Stimulated activated CD8-positive, alpha-beta memory T cell treated with anti-CD3 and anti-CD28 coated beads, Interleukin-15, amount 100 ng/mL, for 4 hours (primary cell): Measurements from ENCODE around the gene CEP41.
"Not testable (repeated sequence)": the region's sequence is repeated elsewhere in the genome, so short reads cannot be mapped to it uniquely, and the experiment has no call there.

Source experiments
- DNase-seq, 2 donors: peaks; one replicate each; pipeline ENCODE4 v3.0.0-alpha.2; 2020; ENCODE audit warnings: low read depth in 2 of 2

Gene CEP41

DNA sequence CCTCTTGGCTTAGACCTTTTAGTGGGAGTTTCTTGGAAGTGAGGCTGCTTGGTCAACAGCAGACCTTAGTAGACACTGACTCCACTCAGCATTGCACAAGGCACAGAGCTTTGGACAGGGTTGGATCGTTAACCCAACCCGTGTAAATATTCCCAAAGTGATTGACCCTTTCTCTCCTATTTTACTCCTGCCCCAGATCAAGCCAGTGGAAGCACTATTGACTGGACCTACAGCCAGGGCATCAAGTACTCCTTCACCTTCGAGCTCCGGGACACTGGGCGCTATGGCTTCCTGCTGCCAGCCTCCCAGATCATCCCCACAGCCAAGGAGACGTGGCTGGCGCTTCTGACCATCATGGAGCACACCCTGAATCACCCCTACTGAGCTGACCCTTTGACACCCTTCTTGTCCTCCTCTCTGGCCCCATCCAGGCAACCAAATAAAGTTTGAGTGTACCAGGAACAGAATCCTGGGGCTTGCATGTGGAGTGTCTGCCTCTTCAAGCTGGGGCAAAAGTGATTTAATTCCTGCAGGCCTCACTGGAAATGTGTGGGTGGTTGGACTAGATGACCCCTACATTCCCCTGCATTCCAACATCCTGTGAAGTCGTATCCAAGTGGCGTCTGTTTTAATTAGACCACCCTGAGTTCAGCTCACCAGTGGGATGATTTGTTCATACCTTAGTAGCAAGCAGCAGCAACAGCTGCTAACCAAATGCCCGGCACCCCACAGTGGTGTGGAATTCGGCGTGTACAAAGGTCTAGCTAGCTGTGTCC is 53.0 kb downstream of the CEP41 start:
- DNase-seq, result no peak

DNA sequence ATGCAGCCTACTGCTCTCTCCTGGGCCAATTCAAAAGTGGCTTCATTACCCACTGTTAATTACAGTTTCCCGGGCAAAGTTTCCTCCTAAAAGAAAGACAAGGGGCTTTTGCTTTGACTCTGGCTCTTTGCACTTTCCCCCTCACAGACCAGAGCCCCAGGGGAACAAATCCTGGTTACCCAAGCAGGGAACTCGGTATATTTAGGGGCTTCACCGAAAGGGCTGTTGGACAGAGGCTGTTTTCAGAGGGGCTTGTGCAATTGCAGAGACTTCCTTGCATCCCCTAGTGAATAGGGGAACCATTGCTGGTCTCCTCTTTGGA is 53.5 kb downstream of the CEP41 start:
- no peak for DNase-seq

- no peak for DNase-seq
These were observed 53.9 kb downstream of the CEP41 start for GRCh38 chr7:130386876-130387275.

GRCh38 chr7:130385600-130386066 is 55.2 kb downstream of the CEP41 start:
- no peak for DNase-seq

- no peak for DNase-seq
These were observed 55.8 kb downstream of the CEP41 start for GRCh38 chr7:130384841-130385599.

GRCh38 chr7:130384371-130384801 is 56.4 kb downstream of the CEP41 start:
- DNase-seq, result no peak

GRCh38 chr7:130383187-130383980 is 57.4 kb downstream of the CEP41 start:
- DNase-seq, result no peak

DNA sequence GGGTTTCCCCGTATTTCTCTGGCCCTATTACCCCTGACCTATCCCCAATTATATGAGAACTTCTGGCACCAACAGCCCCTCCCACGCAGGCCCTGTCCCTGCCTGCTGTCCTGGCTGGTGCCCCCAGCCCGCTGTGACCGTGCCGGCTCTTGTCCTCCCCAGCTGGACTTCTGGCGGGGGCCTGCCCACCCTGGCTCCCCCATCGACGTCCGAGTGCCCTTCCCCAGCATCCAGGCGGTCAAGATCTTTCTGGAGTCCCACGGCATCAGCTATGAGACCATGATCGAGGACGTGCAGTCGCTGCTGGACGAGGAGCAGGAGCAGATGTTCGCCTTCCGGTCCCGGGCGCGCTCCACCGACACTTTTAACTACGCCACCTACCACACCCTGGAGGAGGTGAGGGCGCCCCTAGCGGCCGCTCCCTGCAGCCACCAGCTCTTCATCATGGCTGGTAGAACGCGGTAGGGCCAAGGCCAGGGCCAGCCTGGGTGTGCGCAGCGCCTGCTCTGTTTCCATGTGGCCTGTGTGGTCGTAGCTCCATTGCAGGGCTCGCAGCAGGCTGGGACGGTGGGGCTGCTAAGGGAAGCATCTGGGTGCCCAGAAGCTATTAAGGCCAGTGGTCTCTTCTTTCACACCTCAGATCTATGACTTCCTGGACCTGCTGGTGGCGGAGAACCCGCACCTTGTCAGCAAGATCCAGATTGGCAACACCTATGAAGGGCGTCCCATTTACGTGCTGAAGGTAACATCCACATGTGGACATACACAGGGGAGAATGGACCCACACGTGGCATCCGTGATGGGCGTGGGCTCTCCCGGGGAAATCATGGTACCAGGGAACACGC is 59.1 kb downstream of the CEP41 start:
- no peak for DNase-seq

DNA sequence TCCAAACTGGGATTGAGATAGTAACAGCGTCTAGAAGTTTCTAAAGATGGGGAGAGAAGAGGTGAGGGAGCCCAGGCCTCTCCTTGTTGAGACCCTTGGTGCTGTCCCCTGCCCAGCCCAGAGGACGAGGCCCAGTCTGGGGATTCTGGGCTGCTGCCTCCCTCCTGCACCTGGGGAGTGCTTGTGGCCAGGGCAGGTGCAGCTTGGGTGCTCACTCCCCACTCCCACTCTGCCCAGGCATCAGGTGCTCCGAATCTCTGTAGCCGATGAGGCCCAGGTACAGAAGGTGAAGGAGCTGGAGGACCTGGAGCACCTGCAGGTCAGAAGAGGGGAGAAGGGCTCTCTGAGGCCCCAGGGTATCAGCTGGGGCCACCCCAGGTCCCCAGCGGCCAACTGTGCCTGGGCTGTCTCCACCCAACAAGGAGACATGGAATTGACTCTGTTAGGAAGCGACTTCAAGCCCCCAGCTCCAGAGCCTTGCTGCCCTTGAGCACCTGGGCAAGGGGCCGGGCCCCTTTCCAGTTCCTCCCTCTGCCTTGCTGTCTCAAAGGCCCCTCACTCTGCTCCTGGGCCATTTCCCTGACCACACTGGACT is 59.9 kb downstream of the CEP41 start:
- no peak for DNase-seq

- no peak for DNase-seq
These were observed 60.6 kb downstream of the CEP41 start, which contains the start of gene CPA1 for GRCh38 chr7:130379921-130380860. CPA1 (plus strand) TSS chr7:130380494; CDS start chr7:130380521, 27 bp downstream.

DNA sequence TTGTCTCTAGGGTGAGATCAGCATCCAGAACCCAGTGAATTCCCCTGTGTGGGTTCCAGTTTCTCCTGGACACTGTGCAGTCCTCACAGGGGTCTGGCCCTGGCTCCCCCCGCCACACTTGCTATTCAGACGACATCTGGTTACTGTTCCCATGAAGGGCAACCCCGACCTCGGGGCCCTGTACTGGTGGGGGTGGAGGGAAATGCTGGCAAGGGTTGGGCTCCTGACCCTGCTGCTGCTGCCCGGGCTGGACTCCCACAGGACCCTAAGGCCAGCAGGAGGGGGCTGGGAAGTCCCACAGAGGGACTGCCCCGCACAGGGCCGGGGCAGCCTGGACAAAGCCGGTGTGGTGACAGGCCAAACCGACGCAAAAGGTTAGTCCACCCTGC is 61.3 kb downstream of the CEP41 start:
- DNase-seq, result no peak

DNA sequence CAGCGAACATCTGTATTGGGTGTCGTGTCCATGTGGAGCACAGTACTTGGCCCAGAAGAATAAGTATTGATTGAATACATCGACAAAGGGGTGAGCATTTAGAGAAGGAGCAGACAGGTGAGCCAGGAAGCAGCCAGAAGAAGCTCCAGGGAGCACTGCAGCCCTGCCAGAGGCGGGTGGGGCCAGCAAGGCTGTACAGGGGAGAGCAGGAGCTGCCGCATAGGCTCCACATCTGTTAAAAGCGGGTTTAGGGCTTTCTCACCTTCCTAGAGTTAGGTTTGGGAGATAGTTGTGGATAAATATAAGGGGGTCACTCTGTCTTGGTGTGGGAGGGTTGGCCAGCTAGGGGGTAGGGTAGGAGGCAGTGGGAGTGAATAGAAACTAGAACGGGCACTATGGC is 61.8 kb downstream of the CEP41 start:
- no peak for DNase-seq

DNA sequence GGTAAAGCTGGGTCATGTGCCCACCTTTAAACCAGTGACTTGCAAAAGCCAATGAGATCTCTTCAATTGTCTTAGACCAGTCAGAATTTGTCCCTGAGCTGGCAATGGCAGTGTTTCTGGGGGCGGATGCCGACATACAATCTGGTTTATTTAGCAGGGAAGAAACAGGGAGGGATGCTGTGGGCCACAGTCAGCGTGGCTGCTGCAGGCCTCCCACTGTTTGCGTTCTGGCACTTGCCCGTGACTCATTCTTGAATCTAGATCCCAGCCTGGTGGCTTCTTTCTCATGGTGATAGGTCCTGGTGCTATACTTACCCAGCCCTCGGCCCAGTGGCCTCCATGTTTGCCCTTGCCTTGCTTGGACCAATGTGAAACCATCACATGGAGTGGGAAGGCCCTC is 63.6 kb downstream of the CEP41 start:
- DNase-seq, result no peak

- not testable (repeated sequence) for DNase-seq
These were observed 64.4 kb downstream of the CEP41 start for GRCh38 chr7:130376461-130376860.

DNA sequence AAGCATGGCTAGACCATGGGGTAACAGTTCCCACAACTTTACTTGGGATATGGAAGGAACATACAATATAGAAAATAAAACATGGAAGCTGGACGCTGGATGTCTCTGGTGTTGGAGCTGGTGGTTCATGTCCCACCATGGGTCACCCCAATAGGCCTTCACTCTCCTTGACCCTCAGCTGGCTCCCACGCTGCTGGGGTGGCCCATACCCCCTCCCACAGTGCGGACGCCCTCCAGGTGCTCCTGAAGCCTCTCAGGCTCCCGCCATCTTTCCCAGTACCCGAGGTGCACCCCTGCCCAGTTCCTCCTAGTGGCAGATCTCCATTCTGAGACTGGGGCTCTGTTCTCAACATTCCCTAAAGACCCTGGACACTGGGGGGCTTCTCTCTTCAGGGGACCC is 66.3 kb downstream of the CEP41 start:
- DNase-seq, result no peak

- DNase-seq, result no peak
These were observed 68.2 kb downstream of the CEP41 start for GRCh38 chr7:130372402-130373165.

GRCh38 chr7:130371046-130371445 is 69.8 kb downstream of the CEP41 start:
- DNase-seq, result no peak

DNA sequence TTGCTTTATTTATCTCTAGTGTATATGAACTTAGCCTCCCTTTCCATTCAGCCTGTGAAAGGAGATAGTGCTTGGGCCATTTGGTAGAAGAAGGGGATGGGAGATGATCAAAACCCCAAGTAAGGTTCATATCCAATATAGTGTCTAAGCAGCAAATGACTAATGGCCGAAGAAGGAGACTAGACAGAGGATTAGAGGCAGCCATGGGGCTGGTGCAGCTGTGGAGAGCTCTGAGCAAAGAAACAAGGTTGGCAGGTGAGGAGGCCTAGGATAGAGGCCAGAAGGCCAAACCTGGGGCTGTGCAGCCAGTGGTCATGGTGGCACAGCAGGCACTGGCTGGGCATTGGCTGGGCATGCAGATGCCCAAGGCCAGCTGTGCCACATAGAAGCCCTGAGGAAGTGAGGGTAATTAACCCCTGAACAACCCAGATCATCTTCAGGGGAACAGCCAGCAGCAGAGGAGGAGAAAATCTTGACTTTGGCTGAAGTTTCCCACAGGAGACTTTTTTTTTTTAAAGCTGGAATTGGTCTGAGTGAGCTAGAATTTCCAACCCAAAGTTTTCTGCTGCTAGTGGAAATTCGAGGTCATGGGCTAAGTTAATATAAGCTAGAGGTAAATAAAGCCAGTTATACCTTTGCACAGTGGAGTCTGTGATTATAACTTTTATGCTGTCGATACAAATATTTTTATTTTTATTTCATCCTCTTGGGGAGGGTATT is 70.8 kb downstream of the CEP41 start:
- no peak for DNase-seq
